Stimulated activated CD4-positive, alpha-beta T cell treated with anti-CD3 and anti-CD28 coated beads, Interleukin-12 subunit alpha, Interleukin-12 subunit beta, amount 100 ng/mL, for 4 hours (primary cell): Measurements from ENCODE around the gene FAM177A1.
"Not testable (repeated sequence)": the region's sequence is repeated elsewhere in the genome, so short reads cannot be mapped to it uniquely, and the experiment has no call there.

Source experiments
- DNase-seq: peaks from one replicate; pipeline ENCODE4 v3.0.0-alpha.2; 2020

Gene FAM177A1

GRCh38 chr14:35065731-35066130 is 19.7 kb downstream of the FAM177A1 start:
- not testable (repeated sequence) for DNase-seq

DNA sequence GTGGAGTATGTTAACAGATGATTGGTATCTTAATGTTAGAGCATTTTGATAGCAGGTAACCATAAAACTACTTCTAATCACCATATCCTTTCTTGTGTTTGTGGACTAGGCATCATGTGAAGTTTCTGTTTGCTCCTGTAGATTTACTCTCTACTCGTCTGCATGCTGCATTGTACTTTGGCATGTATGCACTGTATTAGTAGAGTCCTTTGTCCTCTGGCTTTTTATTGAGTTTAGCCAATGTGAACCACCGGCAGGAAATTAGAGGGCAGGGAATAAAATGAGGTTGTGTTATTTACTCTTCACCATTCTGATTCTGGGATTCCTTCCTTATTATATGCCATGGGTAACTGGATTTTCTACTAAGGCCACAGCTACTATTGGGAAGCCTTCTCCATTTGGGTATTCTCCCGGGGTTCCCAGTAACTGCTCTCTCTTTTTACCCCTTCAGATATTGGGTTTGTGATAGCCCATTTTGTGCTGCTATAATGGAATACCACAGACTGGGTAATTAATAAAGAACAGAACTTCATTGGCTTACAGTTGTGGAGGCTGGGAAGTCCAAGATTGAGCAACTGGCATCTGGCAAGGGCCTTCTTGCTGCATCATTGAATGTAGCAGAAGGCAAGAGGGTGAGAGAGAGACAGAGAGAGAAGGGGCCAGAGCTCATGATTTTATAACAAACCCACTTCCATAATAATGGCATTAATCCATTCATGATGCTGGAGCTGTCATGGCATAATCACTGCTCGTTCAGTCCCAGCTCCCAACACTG is 22.4 kb downstream of the FAM177A1 start:
- no peak for DNase-seq

- no peak for DNase-seq
Observed at GRCh38 chr14:35072226-35072625, 26.2 kb downstream of the FAM177A1 start.

DNA sequence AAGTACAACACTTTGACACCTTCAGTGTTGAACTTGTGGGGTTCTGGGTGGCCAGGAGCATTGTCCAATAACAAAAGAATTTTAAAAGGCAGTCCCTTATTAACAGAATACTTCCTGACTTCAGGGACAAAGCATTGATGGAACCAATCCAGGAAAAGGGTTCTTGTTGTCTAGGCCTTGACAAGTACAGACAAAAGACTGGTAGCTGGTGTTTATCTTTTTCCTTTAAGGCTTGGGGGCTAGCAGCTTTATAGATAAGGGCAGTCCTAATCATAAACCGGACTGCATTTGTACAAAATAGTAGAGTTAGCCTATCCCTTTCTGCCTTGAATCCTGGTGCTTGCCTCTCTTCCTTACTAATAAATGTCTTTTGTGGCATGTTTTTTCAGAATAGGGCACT is 27.4 kb downstream of the FAM177A1 start:
- DNase-seq: no peak

- DNase-seq: no peak
Observed at GRCh38 chr14:35078082-35078481, 32.0 kb downstream of the FAM177A1 start.

DNA sequence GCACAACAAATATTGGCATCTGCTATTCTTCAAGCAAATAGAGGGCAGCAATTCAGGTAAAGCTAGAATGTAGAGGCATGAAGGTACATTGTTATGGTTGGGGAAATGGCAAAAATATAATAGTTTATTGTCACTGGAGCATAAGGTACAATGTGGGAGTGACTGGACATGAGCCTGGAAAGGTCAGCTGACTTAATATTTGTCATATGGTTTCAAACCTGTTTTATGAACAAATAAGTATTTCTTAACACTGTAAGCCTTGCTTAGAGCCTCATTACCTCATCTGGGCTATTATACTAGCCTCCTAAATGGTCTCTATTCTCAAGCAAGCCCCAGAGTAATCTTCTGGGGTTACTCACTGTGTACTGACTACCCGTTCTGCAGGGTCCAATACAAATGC is 33.7 kb downstream of the FAM177A1 start:
- DNase-seq: no peak

- DNase-seq: no peak
Observed at GRCh38 chr14:35083530-35084150, 37.6 kb downstream of the FAM177A1 start.

GRCh38 chr14:35085441-35085840 is 39.4 kb downstream of the FAM177A1 start:
- no peak for DNase-seq

DNA sequence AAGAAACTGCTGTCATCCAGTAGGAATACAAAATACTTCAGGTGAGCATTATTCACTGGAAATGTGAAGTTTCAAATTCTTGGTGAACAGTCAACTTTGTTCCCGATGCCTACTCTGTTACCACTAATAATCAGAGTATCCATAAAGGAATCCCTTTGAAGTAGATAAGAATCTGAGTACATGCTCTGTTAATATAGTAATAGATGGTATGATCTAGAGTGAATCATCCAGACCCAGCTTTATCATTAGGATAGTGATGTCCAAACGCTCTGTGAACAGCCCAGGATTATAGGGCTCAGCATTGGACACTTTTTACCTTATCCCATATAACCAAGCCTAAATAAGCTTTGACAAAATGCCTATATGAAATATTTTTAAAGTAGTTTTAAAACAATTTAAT is 42.4 kb downstream of the FAM177A1 start:
- no peak for DNase-seq

GRCh38 chr14:35094645-35095044 is 48.6 kb downstream of the FAM177A1 start:
- not testable (repeated sequence) for DNase-seq

- no peak for DNase-seq
Observed at GRCh38 chr14:35107866-35108265, 61.8 kb downstream of the FAM177A1 start.

DNA sequence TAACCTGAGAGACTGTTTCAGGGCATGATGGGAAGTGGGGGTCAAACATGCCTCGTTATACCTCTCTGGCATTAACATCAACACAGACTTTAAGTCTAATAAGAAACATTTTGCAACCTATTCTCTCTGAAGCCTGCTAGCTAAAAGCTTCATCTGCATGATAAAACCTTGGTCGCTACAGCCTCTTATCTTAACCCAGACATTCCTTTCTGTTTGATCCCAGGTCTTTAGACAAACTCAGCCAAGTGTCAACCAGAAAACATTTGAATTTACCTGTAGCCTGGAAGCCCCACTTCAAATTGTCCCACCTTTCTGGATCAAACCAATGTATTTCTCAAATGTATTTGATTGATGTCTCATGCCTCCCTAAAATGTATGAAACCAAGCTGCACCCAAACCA is 66.6 kb downstream of the FAM177A1 start:
- DNase-seq: no peak

DNA sequence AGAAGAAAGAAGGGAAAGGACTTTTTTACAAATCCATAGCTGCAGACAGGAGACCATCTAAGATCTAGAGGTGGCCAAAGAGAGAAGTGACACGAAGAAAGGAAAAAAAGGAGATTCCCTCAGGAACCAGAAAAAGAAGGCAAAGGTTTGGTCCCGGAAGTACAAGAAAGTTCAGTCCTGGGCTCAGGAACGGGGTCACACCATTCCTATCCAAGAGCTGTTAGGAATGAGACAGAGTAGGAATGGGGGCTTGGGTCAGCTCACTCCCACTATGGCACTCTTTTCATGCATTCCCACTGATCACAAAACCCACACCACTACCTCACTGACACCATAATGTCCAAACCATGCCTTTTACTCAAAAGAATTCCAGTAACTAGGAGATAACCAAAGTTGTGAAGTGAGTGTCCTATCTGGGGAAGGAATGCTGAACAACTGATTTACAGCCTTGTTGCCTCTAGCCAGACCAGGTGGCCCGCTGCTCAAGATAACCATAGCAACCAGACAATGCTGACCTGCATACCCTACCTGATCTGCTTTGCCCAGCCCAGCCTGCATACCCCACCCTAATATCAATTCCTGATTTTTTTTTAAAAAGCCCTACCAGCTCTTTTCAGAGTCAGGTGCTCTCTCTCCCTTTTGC is 67.4 kb downstream of the FAM177A1 start:
- no peak for DNase-seq

- DNase-seq: no peak
Observed at GRCh38 chr14:35114036-35114435, 68.0 kb downstream of the FAM177A1 start.

DNA sequence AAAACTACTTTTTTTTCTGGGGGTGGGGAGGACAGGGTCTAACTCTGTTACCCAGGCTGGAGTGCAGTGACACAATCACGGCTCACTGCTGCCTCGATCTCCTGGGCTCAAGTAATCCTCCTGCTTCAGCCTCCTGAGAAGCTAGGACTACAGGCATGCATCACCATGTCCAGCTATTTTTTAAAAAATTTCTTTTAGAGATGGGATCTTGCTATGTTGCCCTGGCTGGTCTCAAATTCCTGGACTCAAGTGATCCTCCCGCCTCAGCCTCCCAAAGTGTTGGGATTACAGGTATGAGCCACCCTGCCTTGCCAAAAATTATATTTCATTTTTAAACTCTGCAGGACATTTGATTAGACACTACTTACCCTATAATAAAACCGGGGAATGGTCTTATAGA is 70.2 kb downstream of the FAM177A1 start:
- no peak for DNase-seq

DNA sequence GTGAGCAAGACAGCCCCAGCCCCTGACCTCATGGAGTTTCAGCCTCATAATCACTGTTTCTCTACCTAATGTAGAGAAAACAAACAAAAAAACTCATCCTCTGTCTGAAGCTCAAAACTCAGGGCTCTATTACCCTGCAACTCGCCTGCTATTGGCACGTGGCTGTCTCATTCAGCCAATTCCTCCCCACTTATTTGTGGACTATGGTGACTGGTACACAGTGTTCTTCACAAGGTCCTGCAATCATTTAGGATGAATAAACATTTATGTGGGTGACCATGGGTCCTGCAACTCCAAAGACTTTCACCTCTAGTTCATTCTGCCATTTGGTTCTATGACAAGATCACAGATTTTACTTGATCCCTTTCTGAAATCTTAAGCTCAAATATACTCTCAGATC is 71.0 kb downstream of the FAM177A1 start:
- DNase-seq: no peak

DNA sequence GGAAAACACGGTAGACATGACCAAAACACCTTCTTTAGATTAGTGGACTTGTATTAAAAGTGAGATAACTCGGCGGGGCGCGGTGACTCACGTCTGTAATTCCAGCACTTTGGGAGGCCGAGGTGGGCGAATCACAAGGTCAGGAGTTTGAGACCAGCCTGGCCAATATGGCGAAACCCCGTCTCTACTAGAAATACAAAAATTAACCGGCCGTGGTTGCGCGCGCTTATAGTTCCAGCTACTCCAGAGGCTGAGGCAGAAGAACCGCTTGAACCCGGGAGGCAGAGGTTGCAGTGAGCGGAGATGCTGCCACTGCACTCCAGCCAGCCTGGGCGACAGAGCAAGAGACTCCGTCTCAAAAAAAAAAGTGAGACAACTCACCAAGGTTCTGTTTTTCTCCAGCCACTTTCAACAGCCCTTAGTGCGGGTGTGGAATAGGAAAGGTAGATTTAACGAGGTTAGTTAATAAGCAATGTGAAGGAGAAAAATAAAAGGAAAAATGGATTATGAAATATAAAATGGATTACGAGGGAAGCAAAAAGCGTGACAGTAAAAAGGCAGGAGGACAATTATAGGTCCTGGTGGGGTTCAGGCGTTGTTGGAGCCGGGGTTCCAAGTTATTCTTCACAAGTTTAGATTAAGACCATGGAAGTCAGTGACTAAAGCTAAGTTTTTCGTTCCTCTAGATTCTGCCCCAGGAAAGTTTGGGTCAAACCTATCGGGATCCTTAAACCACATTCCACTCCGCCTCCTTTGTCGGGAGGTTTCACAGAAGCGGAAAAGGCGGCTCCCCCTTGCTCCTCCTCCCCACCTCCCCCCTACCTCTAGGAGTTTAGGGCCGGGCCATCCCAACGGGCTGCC is 75.2 kb downstream of the FAM177A1 start:
- DNase-seq: no peak

DNA sequence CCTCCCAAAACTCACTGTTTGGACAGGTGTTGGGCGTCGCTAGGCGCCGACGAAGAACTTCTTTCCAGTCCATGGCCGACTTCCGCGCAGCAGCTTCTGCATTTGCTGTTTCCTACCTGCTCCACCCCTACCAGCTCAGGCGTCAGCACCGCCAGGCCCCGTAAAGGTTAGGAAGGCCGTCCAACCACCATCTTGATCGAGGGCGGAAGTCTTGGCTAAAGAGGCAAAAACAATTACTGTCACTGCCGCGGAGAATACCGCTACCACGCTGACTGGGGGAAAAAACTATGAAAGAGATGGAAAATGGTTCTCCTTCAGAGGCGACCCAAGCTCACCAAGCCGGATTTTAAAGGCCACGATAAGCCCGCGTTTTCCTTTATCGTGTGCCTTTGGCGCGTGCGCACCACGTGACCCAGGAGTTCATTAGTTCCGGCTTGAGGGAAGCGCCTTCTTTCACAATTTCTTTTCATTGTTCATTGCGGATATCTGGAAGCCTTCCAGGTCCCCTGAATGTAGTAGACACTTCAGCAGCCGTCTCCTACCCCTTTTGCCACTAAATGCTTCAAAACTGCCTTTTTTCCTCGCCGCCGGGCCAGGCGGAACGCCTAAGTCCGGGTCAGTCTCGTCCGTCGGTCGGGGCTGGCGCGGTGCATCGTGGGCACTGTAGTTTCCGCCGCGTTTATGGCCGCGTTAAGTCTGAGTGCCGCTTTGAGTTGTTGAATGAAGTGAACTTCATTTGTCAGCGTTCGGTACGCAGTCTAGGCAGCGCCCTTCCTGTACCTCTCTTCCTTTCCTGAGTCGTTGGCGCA is 76.0 kb downstream of the FAM177A1 start, which contains the start of the genes PPP2R3C and PRORP:
PPP2R3C (minus strand) TSS at position 104 of the 809 bp plus-strand sequence; CDS start at position 73, 31 bp downstream.
PRORP (plus strand) TSS at position 666 of the 809 bp plus-strand sequence. CDS start 694 bp downstream, outside the sequence.
- DNase-seq: peak; percentile 76

GRCh38 chr14:35122696-35123387 is 76.8 kb downstream of the FAM177A1 start:
- no peak for DNase-seq

DNA sequence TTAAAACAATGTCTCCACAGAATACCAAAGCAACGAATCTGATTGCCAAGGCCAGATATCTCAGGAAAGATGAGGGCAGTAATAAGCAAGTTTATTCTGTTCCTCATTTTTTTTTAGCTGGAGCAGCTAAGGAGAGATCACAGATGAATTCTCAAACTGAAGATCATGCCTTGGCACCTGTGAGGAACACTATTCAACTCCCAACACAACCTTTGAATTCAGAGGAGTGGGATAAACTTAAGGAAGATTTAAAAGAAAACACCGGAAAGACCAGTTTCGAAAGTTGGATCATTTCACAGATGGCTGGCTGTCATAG is 77.3 kb downstream of the FAM177A1 start:
- no peak for DNase-seq

DNA sequence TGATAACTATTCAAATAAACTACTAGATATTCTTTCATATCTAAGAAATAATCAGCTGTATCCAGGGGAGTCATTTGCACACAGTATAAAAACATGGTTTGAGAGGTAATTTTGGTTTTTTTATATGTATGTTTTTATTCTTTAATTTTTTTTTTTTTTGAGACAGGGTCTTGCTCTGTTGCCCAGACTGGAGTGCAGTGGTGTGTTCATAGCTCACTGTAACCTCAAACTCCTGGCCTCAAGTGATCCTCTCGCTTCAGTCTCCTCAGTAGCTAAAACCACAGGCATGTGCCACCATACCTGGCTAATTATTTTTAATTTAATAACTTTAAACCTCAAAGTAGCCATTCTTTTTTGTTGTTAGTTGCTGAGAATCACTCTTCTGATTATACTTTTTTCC is 78.1 kb downstream of the FAM177A1 start:
- no peak for DNase-seq
